ENCODE results near the gene CEACAM8. TPM values are rescaled to one million over a fixed set of nuclear protein-coding genes. Genes with fewer than 3 reads are reported as not detected.
"Not testable (repeated sequence)": the region's sequence is repeated elsewhere in the genome, so short reads cannot be mapped to it uniquely, and the experiment has no call there.

CEACAM8 gene
- total RNA-seq, 1 experiment from 2014 or later: not detected

- ChIA-PET POLR2A (ENCODE audit: unreplicated experiment) (no interaction called here), CTCF (no interaction called here)
- Histone ChIP-seq H3F3A (ENCODE audit: low read length, unreplicated experiment) (no peaks in the 10 kb centered on the region), H3K4me3 (ENCODE audit: low read length) (no peak overlapping the region), H3K27me3 (ENCODE audit: low read length) (peaks cover 53% of the 10 kb centered on the region), H2AFZ (ENCODE audit: low read length) (no peak overlapping the region), H3K4me1 (ENCODE audit: insufficient read depth, low read length) (no peaks in the 10 kb centered on the region), H3K9me3 (ENCODE audit: low read length) (no peaks in the 10 kb centered on the region), H3K36me3 (ENCODE audit: low read depth, low read length) (no peaks in the 10 kb centered on the region), H3K9me2 (replicated peaks; ENCODE audit: low read length) (no peaks in the 10 kb centered on the region), H3K79me2 (ENCODE audit: low read length) (no peaks in the 10 kb centered on the region), H3K9ac (ENCODE audit: low read length) (no peak overlapping the region), H3K27ac (ENCODE audit: low read length) (no peak overlapping the region), H4K20me1 (ENCODE audit: low read length) (no peaks in the 10 kb centered on the region), H3K4me2 (ENCODE audit: low read length) (no peak overlapping the region)
- no peak for TF ChIP-seq EZH2phosphoT487 (IDR thresholded peaks at IDR 0.05; ENCODE audit: borderline replicate concordance, low read length)
- no peak for TF ChIP-seq EZH2 (IDR thresholded peaks at IDR 0.05; ENCODE audit: low read length, unreplicated experiment)
- no peak for TF ChIP-seq CTCF (conservative IDR thresholded peaks at IDR 0.05; ENCODE audit: low read depth, low read length)
- no peak for ATAC-seq
- no peak for DNase-seq
- no TSS peak for BruUV-seq (replicated peaks)
- intact Hi-C loops (cut with micrococcal nuclease): no loop called here
Measured at GRCh38 chr19:42619271-42619670, 24.5 kb upstream of the CEACAM8 start.

- DNase-seq: no peak
- Histone ChIP-seq H4K20me1 (ENCODE audit: low read length) (no peaks in the 10 kb centered on the region), H3K4me2 (ENCODE audit: low read length) (no peak overlapping the region), H3K27ac (ENCODE audit: low read length) (no peak overlapping the region), H3K36me3 (ENCODE audit: low read depth, low read length) (no peaks in the 10 kb centered on the region), H3K4me1 (ENCODE audit: insufficient read depth, low read length) (no peaks in the 10 kb centered on the region), H3K79me2 (ENCODE audit: low read length) (no peaks in the 10 kb centered on the region), H3F3A (ENCODE audit: low read length, unreplicated experiment) (no peaks in the 10 kb centered on the region), H3K9me3 (ENCODE audit: low read length) (no peaks in the 10 kb centered on the region), H3K4me3 (ENCODE audit: low read length) (no peak overlapping the region), H3K9me2 (replicated peaks; ENCODE audit: low read length) (no peaks in the 10 kb centered on the region), H3K9ac (ENCODE audit: low read length) (no peak overlapping the region), H2AFZ (ENCODE audit: low read length) (no peak overlapping the region), H3K27me3 (ENCODE audit: low read length) (peaks cover 37% of the 10 kb centered on the region)
- BruUV-seq (replicated peaks): no TSS peak
- ChIA-PET CTCF (no interaction called here), POLR2A (ENCODE audit: unreplicated experiment) (interaction anchor here (0.6 kb wide), 1 partner anchor 162 kb away, joined by 4 read pairs; no protein-coding TSS in a partner anchor)
- no peak for ATAC-seq
- intact Hi-C loops (cut with micrococcal nuclease): no loop called here
- no peak for TF ChIP-seq EZH2 (IDR thresholded peaks at IDR 0.05; ENCODE audit: low read length, unreplicated experiment)
Measured at GRCh38 chr19:42613666-42614065, 18.9 kb upstream of the CEACAM8 start.

GRCh38 chr19:42610401-42610915, 15.7 kb upstream of the CEACAM8 start:
- H3K4me2 ChIP-seq (ENCODE audit: low read length); CTCF ChIA-PET; POLR2A ChIA-PET (ENCODE audit: unreplicated experiment); ATAC-seq; H3K27ac ChIP-seq (ENCODE audit: low read length); H3K36me3 ChIP-seq (ENCODE audit: low read depth, low read length); H3K4me1 ChIP-seq (ENCODE audit: insufficient read depth, low read length); DNase-seq; H4K20me1 ChIP-seq (ENCODE audit: low read length); H3K9me2 ChIP-seq (replicated peaks; ENCODE audit: low read length); H3K79me2 ChIP-seq (ENCODE audit: low read length); intact Hi-C loops (cut with micrococcal nuclease); H3K9me3 ChIP-seq (ENCODE audit: low read length); H2AFZ ChIP-seq (ENCODE audit: low read length); H3F3A ChIP-seq (ENCODE audit: low read length, unreplicated experiment); BruUV-seq (replicated peaks); H3K4me3 ChIP-seq (ENCODE audit: low read length); H3K9ac ChIP-seq (ENCODE audit: low read length): not testable (repeated sequence)
- peaks cover 33% of the 10 kb centered on the region for H3K27me3 ChIP-seq (ENCODE audit: low read length)

All from PC-3 (cell line).